Measurements from ENCODE around the gene RREB1. TPM values are rescaled to one million over a fixed set of nuclear protein-coding genes. Genes with fewer than 3 reads are reported as not detected.

Gene RREB1
- total RNA-seq, 1 experiment from 2014 or later: 30.7 TPM

DNA sequence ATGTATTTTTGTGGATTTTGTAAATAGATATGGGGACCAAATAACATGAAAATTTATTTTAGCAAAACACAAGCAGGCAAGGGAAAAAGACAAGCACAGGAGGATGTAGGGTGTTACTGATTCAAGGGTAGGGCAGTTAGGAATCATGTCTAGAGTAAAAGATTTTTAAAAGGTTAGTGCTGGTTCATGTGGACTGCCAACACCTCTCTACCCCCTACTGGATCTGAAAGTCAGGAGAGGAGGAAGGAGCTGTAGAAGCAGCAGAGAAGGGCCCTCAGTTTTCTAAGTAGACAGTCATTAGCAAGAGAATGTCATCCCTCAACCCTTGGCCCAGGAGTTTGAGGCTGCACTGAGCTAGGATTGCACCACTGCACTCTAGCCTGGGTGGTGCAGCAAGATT is 95.2 kb downstream of the RREB1 start:
- DNase-seq (ENCODE audit: low read depth, low spot score) (no peak), ATAC-seq (no peak)
- no peaks in the 10 kb centered on the region; the same call in 1 of the 2 replicates for H3K36me3 ChIP-seq (ENCODE audit: control insufficient read depth, insufficient read depth, low read length)
- no TSS peak for BruUV-seq (replicated peaks)
- intact Hi-C loops (cut with micrococcal nuclease; ENCODE audit: unreplicated experiment) (no loop called here), in situ Hi-C loops (cut with HindIII; ENCODE audit: low pct_unique_long_range_greater_than_20kb, low sequenced_read_pairs) (no loop called here)
- no peaks in the 10 kb centered on the region for H3K9me3 ChIP-seq (ENCODE audit: control insufficient read depth, insufficient read depth, low read depth, low read length)
- ChIA-PET POLR2A (no interaction called here), CTCF (no interaction called here)
- no peak overlapping the region for H3K4me3 ChIP-seq (ENCODE audit: low read depth in 2 of 2, low read length in 2 of 2)
- H3K27me3 ChIP-seq (ENCODE audit: control insufficient read depth, insufficient read depth, low read length): no peaks in the 10 kb centered on the region
- H3K27ac ChIP-seq (ENCODE audit: low read length): no peak overlapping the region
- H3K4me1 ChIP-seq (ENCODE audit: control insufficient read depth, insufficient read depth, low read length): no peaks in the 10 kb centered on the region
- no peak for TF ChIP-seq TCF7L2 (IDR thresholded peaks at IDR 0.05; ENCODE audit: low read depth, low read length)
- TF ChIP-seq, protein P1, sequence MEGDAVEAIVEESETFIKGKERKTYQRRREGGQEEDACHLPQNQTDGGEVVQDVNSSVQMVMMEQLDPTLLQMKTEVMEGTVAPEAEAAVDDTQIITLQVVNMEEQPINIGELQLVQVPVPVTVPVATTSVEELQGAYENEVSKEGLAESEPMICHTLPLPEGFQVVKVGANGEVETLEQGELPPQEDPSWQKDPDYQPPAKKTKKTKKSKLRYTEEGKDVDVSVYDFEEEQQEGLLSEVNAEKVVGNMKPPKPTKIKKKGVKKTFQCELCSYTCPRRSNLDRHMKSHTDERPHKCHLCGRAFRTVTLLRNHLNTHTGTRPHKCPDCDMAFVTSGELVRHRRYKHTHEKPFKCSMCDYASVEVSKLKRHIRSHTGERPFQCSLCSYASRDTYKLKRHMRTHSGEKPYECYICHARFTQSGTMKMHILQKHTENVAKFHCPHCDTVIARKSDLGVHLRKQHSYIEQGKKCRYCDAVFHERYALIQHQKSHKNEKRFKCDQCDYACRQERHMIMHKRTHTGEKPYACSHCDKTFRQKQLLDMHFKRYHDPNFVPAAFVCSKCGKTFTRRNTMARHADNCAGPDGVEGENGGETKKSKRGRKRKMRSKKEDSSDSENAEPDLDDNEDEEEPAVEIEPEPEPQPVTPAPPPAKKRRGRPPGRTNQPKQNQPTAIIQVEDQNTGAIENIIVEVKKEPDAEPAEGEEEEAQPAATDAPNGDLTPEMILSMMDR (IDR thresholded peaks at IDR 0.05): no peak
- TF ChIP-seq, protein P2, sequence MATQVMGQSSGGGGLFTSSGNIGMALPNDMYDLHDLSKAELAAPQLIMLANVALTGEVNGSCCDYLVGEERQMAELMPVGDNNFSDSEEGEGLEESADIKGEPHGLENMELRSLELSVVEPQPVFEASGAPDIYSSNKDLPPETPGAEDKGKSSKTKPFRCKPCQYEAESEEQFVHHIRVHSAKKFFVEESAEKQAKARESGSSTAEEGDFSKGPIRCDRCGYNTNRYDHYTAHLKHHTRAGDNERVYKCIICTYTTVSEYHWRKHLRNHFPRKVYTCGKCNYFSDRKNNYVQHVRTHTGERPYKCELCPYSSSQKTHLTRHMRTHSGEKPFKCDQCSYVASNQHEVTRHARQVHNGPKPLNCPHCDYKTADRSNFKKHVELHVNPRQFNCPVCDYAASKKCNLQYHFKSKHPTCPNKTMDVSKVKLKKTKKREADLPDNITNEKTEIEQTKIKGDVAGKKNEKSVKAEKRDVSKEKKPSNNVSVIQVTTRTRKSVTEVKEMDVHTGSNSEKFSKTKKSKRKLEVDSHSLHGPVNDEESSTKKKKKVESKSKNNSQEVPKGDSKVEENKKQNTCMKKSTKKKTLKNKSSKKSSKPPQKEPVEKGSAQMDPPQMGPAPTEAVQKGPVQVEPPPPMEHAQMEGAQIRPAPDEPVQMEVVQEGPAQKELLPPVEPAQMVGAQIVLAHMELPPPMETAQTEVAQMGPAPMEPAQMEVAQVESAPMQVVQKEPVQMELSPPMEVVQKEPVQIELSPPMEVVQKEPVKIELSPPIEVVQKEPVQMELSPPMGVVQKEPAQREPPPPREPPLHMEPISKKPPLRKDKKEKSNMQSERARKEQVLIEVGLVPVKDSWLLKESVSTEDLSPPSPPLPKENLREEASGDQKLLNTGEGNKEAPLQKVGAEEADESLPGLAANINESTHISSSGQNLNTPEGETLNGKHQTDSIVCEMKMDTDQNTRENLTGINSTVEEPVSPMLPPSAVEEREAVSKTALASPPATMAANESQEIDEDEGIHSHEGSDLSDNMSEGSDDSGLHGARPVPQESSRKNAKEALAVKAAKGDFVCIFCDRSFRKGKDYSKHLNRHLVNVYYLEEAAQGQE (IDR thresholded peaks at IDR 0.05; ENCODE audit: insufficient read depth in 1 of 2, low read depth in 2 of 2, low read length in 1 of 2): no peak
- TF ChIP-seq POLR2AphosphoS5 (IDR thresholded peaks at IDR 0.05; ENCODE audit: low read depth, low read length): no peak
- no peak for TF ChIP-seq SIN3A (IDR thresholded peaks at IDR 0.05; ENCODE audit: borderline replicate concordance, insufficient read depth, low read depth, low read length)

DNA sequence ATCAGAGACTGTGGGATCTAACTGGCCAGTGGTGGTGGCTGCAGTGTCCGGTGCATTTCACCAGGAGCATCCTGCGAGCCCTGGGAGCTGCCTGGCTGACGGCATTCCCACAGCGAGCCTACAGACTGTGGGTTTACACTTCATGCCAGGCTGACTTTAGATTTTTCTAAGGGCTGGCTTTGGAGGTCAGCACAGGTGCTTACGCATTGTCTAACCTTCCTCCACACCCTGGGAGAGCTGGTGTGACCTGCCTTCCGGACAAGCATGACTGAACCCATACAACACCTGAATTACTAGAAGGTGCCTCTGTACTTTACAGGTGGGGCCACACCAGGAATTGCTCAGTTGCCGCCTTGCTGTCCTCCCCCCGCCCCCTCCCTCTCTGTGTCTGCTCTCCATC is 96.2 kb downstream of the RREB1 start:
- in situ Hi-C loops (cut with HindIII; ENCODE audit: low pct_unique_long_range_greater_than_20kb, low sequenced_read_pairs): no loop called here
- no peaks in the 10 kb centered on the region for H3K9me3 ChIP-seq (ENCODE audit: control insufficient read depth, insufficient read depth, low read depth, low read length)
- DNase-seq (ENCODE audit: low read depth, low spot score) (no peak), ATAC-seq (no peak)
- no peak for TF ChIP-seq SIN3A (IDR thresholded peaks at IDR 0.05; ENCODE audit: borderline replicate concordance, insufficient read depth, low read depth, low read length)
- TF ChIP-seq, protein P1 (IDR thresholded peaks at IDR 0.05): no peak
- TF ChIP-seq POLR2AphosphoS5 (IDR thresholded peaks at IDR 0.05; ENCODE audit: low read depth, low read length): no peak
- no peak for TF ChIP-seq TCF7L2 (IDR thresholded peaks at IDR 0.05; ENCODE audit: low read depth, low read length)
- TF ChIP-seq, protein P2 (IDR thresholded peaks at IDR 0.05; ENCODE audit: insufficient read depth in 1 of 2, low read depth in 2 of 2, low read length in 1 of 2): no peak
- POLR2A ChIA-PET: no interaction called here
- no peak overlapping the region for H3K27ac ChIP-seq (ENCODE audit: low read length)
- intact Hi-C loops (cut with micrococcal nuclease; ENCODE audit: unreplicated experiment): no loop called here
- no peak overlapping the region for H3K4me3 ChIP-seq (ENCODE audit: low read depth in 2 of 2, low read length in 2 of 2)
- H3K27me3 ChIP-seq (ENCODE audit: control insufficient read depth, insufficient read depth, low read length): no peaks in the 10 kb centered on the region
- H3K4me1 ChIP-seq (ENCODE audit: control insufficient read depth, insufficient read depth, low read length): no peaks in the 10 kb centered on the region
- CTCF ChIA-PET: no interaction called here
- no peaks in the 10 kb centered on the region; the same call in 1 of the 2 replicates for H3K36me3 ChIP-seq (ENCODE audit: control insufficient read depth, insufficient read depth, low read length)
- BruUV-seq (replicated peaks): no TSS peak
